ENCODE results near the gene LRP1B.

Gene LRP1B

GRCh38 chr2:141118836-141119235 lies 1012.0 kb downstream of the LRP1B start:
- TF ChIP-seq CTCF (IDR thresholded peaks at IDR 0.05; ENCODE audit: low read depth, low read length), result no peak
- no peak for DNase-seq
- H3K4me1 ChIP-seq, result no peaks in the 10 kb centered on the region
- H3K4me3 ChIP-seq (ENCODE audit: low read depth, low read length), result no peak overlapping the region
- H3K9me3 ChIP-seq, result no peaks in the 10 kb centered on the region
- H3K27me3 ChIP-seq, result no peaks in the 10 kb centered on the region
- no peaks in the 10 kb centered on the region for H3K36me3 ChIP-seq

GRCh38 chr2:141113301-141113700 lies 1017.5 kb downstream of the LRP1B start:
- H3K4me3 ChIP-seq (ENCODE audit: low read depth, low read length), result no peak overlapping the region

GRCh38 chr2:141109633-141110032 lies 1021.2 kb downstream of the LRP1B start:
- H3K36me3 ChIP-seq, result no peaks in the 10 kb centered on the region
- H3K4me3 ChIP-seq (ENCODE audit: low read depth, low read length), result no peak overlapping the region
- H3K9me3 ChIP-seq, result no peaks in the 10 kb centered on the region
- H3K27me3 ChIP-seq, result no peaks in the 10 kb centered on the region
- DNase-seq, result no peak
- TF ChIP-seq CTCF (IDR thresholded peaks at IDR 0.05; ENCODE audit: low read depth, low read length), result peak; percentile 21
- H3K4me1 ChIP-seq, result no peaks in the 10 kb centered on the region

More at GRCh38 chr2:141113301-141113700, 1017.5 kb downstream of the LRP1B start:
- Histone ChIP-seq H3K9me3 (no peaks in the 10 kb centered on the region), H3K27me3 (no peaks in the 10 kb centered on the region), H3K36me3 (no peaks in the 10 kb centered on the region), H3K4me1 (no peaks in the 10 kb centered on the region)
- no peak for DNase-seq
- TF ChIP-seq CTCF (IDR thresholded peaks at IDR 0.05; ENCODE audit: low read depth, low read length), result no peak

GRCh38 chr2:141105763-141106162 lies 1025.1 kb downstream of the LRP1B start:
- no peaks in the 10 kb centered on the region for H3K9me3 ChIP-seq
- no peak overlapping the region for H3K4me3 ChIP-seq (ENCODE audit: low read depth, low read length)
- H3K4me1 ChIP-seq, result no peaks in the 10 kb centered on the region
- no peak for DNase-seq
- H3K27me3 ChIP-seq, result no peaks in the 10 kb centered on the region
- H3K36me3 ChIP-seq, result no peaks in the 10 kb centered on the region
- no peak for TF ChIP-seq CTCF (IDR thresholded peaks at IDR 0.05; ENCODE audit: low read depth, low read length)

- no peak for TF ChIP-seq CTCF (IDR thresholded peaks at IDR 0.05; ENCODE audit: low read depth, low read length)
- no peaks in the 10 kb centered on the region for H3K4me1 ChIP-seq
- H3K4me3 ChIP-seq (ENCODE audit: low read depth, low read length), result no peak overlapping the region
- no peaks in the 10 kb centered on the region for H3K36me3 ChIP-seq
- no peak for DNase-seq
- H3K27me3 ChIP-seq, result no peaks in the 10 kb centered on the region
- no peaks in the 10 kb centered on the region for H3K9me3 ChIP-seq
Measured at GRCh38 chr2:141103216-141103615, 1027.6 kb downstream of the LRP1B start.

- H3K4me1 ChIP-seq, result no peaks in the 10 kb centered on the region
- no peak for TF ChIP-seq CTCF (IDR thresholded peaks at IDR 0.05; ENCODE audit: low read depth, low read length)
- no peaks in the 10 kb centered on the region for H3K36me3 ChIP-seq
- no peaks in the 10 kb centered on the region for H3K9me3 ChIP-seq
- DNase-seq, result no peak
- H3K4me3 ChIP-seq (ENCODE audit: low read depth, low read length), result no peak overlapping the region
- no peaks in the 10 kb centered on the region for H3K27me3 ChIP-seq
Measured at GRCh38 chr2:141079231-141079630, 1051.6 kb downstream of the LRP1B start.
